NCI-H2196 treated with DMSO at 0.1 percent for 48 hours (cell line): ENCODE data around the gene MED9.

ENCODE experiments used
- DNase-seq: peaks from one replicate; lab custom pipeline; 2025; ENCODE audit not compliant: unreplicated experiment; lab: John Stamatoyannopoulos, UW

The MED9 gene

GRCh38 chr17:17503566-17504130, 26.8 kb downstream of the MED9 start:
- no peak for DNase-seq

DNA sequence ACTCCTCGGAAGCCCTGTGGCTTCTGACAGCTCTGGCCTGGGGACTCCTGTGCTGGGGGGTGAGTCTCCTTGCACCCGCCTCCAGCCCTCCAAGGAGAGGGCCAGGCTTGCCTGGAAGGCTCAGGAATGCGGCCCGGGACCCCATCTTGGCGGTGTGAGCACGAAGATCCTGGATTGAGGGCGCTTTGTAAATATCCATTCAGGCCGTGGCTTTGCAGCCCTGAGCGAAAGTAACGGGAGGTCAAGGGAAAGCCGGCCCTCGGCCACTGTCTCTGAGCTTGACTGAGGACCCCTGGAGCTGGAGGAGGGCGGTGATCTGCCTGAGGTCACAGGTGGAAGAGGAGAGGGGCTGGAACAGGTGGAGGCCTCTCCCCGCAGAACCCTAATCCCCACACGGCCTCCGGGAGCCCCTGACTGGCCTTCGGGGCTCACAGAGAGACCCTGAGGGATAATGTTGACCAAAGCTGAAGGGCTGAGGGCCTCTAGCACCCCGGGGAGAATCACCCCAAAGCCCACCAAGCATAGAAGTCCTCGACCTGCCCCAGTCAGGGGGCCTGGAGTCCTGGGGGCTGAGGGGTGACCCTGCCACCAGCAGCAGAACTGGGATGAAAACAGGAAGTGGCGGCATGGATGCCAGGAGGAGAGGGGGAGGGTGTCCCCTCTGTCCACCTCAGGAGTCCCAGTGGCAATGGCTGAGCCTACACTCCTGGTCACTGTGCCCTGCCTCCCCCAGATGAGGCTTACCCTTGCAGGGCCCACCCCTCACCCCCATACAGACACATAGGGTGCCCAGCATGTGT, 27.7 kb downstream of the MED9 start:
- no peak for DNase-seq

- no peak for DNase-seq
Measured at GRCh38 chr17:17505151-17505550, 28.4 kb downstream of the MED9 start.

GRCh38 chr17:17505610-17506171, 28.9 kb downstream of the MED9 start:
- DNase-seq, result no peak

GRCh38 chr17:17506181-17506741, 29.5 kb downstream of the MED9 start:
- no peak for DNase-seq

DNA sequence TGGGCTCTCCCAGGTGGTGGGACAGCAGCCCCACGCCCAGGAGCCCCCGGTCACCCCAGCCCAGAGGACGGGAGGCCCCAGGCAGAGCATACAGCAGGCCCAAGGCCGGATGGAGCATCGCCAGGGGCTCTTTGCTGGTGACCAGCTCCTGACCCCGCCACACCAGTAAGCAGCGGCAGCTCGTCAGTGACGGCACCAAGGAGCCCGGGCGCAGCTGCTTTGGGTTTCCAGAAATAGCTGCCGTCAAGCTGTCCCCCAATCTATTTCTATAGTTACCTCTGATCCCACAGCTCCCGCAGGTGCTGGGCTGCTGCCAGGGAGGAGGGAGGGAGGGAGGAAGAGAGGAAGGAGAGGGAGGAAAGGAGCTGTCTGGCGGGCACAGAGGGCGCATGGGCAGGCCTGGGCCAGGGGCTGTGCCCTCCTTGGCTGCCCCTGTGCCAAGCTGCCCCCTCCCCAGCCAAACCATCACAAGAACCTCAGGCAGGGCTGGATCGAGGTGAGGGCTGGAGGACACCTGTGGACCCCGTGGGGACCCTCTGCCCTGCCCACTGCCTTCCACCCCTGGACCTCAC, 30.2 kb downstream of the MED9 start:
- DNase-seq, result no peak

DNA sequence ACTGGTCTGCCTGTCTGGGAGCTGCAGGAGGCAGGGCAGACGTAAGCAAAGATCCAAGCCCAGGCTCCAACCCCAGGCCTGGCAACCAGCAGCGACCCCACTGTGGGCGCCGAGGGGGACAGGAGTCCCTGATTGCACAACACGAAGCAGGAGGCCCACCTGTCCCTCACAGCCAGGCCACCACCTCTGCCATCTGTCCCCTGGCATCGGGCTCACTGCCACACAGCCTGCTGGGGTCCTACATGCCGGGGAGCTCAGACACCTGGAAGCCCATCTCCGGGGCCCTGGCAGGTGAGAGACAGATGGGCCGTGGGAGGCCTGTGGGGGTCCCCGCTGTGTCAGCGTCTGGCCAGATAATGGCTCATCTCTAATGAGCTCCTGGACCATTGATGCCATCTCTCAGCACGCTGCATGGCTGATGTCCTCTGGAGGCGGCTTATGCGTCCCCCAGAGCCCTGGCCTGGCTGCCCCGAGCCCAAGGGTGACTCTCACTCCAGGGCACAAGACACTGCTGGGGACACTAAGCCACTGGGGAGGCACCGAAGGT, 30.7 kb downstream of the MED9 start:
- DNase-seq, result no peak

GRCh38 chr17:17508019-17508535, 31.3 kb downstream of the MED9 start:
- DNase-seq, result no peak

GRCh38 chr17:17508646-17509591, 32.1 kb downstream of the MED9 start:
- no peak for DNase-seq

GRCh38 chr17:17509601-17510425, 33.0 kb downstream of the MED9 start:
- DNase-seq, result no peak

GRCh38 chr17:17510456-17511292, 33.9 kb downstream of the MED9 start:
- DNase-seq, result no peak

- no peak for DNase-seq
Measured at GRCh38 chr17:17511293-17511741, 34.5 kb downstream of the MED9 start.

GRCh38 chr17:17511881-17512858, 35.4 kb downstream of the MED9 start:
- DNase-seq, result no peak

- no peak for DNase-seq
Measured at GRCh38 chr17:17512866-17513265, 36.1 kb downstream of the MED9 start.

DNA sequence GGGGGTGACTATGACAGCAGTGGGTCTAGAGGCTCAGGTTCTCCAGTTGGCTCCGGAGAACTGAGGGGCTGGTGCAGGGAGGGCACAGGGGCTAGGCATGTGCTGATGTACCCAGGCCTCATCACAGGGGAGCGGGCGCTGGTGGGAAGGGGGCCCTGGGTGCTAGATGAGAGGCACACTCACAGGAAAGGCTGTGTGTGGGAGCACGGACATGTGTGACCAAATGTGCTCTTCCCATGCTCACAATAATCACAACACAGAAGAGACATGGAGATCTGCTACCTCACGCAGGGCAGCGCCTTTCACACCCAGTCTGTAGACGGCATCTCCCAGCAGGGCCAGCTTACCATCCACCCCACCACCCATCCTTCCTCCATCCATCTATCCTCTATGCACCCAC, 36.8 kb downstream of the MED9 start:
- no peak for DNase-seq

DNA sequence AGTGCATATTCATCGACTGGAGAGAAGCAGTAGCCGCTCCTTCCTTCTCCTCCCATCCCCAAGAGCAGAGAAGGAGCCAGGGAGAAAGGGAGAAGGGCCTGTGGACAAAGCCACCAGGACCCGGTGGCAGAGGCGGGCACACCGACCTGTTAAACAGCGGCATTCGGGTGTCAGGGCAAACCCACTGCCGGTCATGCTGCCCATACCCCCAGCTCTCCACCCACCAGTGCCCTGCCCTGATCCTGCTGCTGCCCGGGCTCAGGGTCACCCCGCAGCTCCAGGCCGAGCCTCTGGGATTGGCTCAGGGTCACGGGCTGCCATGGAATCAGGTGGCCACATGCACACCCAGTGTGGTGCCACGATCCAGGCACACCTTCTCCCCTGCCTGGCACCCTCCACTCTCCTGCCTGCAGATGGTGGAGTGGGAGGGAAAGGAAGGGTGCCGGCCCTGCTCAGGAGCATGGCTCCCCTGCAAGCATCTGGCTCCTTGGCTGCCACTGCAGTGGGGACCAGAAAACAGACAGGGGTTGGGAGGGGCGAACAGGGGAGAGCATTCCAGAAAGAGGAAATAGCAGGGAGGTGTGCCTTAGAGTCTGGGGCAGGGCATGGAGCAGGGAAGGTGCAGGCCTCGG, 37.7 kb downstream of the MED9 start:
- no peak for DNase-seq
